ENCODE results near the gene GALNT17. TPM values are rescaled to one million over a fixed set of nuclear protein-coding genes. Genes with fewer than 3 reads are reported as not detected.

GALNT17 gene
- total RNA-seq, 1 donor from 2014 or later, result 1.7 TPM

- DNase-seq (ENCODE audit: low spot score), result no peak
These were observed 326.1 kb downstream of the GALNT17 start for GRCh38 chr7:71457846-71458590.

- no peak for DNase-seq (ENCODE audit: low spot score)
These were observed 327.2 kb downstream of the GALNT17 start for GRCh38 chr7:71459132-71459531.

- DNase-seq (ENCODE audit: low spot score), result no peak
These were observed 329.6 kb downstream of the GALNT17 start for GRCh38 chr7:71461572-71461971.

- DNase-seq (ENCODE audit: low spot score), result no peak
These were observed 333.8 kb downstream of the GALNT17 start for GRCh38 chr7:71465741-71466189.

GRCh38 chr7:71466448-71467145 is 334.7 kb downstream of the GALNT17 start:
- DNase-seq (ENCODE audit: low spot score), result no peak

GRCh38 chr7:71470326-71470725 is 338.4 kb downstream of the GALNT17 start:
- no peak for DNase-seq (ENCODE audit: low spot score)

GRCh38 chr7:71470830-71471229 is 338.9 kb downstream of the GALNT17 start:
- DNase-seq (ENCODE audit: low spot score), result no peak

DNA sequence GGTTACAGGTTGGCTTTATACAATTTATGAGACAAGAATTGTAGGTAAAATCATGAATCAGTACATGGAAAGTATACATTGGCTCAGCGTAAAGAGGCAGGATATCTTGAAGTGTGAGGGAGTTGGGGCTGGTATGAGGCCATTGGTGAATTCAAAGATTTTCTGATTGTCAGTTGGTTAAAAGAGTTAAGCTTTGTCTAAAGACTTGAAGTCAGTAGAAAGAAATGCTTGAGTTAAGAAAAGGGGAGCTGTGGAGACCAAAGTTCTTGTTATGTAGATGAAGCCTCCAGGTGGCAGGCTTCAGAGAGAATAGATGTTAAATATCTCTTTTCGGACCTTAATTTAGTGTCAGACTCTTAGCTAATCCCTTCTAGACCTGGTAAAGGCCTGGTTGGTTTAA is 341.0 kb downstream of the GALNT17 start:
- no peak for DNase-seq (ENCODE audit: low spot score)

GRCh38 chr7:71473366-71473967 is 341.5 kb downstream of the GALNT17 start:
- no peak for DNase-seq (ENCODE audit: low spot score)

GRCh38 chr7:71477441-71477840 is 345.5 kb downstream of the GALNT17 start:
- no peak for DNase-seq (ENCODE audit: low spot score)

- DNase-seq (ENCODE audit: low spot score), result no peak
These were observed 347.3 kb downstream of the GALNT17 start for GRCh38 chr7:71479231-71479630.

DNA sequence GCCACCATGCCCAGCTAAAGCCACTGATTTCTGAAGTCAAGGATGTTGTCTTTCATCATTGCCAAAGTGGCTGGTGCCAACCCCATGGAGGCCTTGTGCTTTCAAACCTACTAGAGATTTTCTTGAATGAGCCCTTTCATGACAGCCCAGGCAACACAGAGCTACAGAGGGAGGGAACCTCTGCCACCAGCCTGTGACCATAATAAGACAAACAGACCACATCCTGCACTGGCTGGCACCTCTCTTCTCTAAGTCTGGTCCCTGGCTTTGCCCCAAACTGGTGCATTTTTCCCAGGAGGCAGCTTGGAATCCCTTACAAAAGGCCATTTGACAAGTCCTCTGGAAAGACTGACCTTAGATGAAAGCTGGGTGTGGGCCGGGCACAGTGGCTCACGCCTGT is 348.8 kb downstream of the GALNT17 start:
- no peak for DNase-seq (ENCODE audit: low spot score)

DNA sequence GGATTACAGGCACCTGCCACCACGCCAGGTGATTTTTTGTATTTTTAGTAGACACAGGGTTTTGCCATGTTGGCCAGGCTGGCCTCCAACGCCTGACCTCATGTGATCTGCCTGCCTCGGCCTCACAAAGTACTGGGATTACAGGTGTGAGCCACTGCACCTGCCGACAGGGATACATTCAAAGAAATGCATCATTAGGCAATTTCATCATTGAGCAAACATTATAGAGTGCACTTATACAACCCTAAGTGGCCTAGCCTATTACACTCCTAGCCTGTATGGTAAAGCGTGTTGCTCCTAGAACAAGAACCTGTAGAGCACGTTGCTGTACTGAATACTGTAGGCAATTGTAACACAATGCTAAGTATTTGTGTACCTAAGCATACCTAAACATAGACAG is 350.3 kb downstream of the GALNT17 start:
- no peak for DNase-seq (ENCODE audit: low spot score)

DNA sequence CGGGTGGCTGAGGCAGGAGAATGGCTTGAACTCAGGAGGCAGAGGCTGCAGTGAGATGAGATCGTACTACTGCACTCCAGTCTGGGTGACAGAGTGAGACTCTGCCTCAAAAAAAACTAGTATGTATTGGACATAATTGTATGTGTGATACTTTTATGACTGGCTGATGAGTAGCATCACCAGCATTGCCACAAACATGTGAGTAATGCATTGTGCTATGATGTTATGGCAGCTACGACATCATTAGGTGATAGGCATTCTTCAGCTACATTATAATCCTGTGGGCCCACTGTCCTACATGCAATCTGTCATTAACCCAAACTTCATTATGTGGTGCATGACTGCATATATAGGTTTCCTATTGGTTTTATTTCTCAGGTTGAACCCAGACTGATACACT is 352.4 kb downstream of the GALNT17 start:
- no peak for DNase-seq (ENCODE audit: low spot score)

- DNase-seq (ENCODE audit: low spot score), result no peak
These were observed 353.6 kb downstream of the GALNT17 start for GRCh38 chr7:71485586-71485985.

- no peak for DNase-seq (ENCODE audit: low spot score)
These were observed 354.5 kb downstream of the GALNT17 start for GRCh38 chr7:71486414-71486813.

DNA sequence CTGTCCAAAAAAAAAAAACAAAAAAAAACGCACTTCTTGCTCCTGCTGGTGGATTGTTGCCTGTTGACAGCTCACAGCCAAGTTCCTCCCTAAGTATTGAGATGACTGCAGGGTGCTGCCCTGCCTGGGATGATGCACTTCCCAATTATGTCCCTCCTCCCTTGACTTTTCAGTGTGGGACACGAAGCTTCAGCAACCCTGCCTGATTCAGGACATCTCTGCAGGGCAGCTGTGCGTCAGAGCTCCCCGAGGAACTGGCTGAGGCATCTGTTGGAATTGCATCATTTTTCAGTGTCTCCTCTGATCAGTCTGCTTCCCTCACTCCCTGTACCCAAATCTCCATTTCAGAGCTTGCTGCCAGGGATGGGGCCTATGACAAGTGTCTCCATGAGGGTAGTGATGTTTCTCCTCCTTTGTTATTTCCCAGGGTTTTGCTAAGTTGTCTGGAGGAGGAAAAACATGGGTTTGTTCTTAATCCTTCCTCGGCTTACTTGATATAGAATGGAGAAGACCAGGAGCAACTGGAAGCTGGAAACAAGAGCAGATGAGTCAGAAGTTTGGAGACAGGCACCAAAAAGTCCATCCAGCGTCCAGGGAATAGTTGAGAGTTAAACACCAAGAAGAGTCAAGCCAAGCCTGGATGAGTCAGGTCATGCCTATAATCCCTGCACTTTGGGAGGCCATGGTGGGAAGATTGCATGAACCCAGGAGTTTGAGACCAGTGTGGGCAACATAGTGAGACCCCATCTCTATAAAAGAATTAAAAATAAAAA is 355.1 kb downstream of the GALNT17 start:
- DNase-seq (ENCODE audit: low spot score), result no peak

DNA sequence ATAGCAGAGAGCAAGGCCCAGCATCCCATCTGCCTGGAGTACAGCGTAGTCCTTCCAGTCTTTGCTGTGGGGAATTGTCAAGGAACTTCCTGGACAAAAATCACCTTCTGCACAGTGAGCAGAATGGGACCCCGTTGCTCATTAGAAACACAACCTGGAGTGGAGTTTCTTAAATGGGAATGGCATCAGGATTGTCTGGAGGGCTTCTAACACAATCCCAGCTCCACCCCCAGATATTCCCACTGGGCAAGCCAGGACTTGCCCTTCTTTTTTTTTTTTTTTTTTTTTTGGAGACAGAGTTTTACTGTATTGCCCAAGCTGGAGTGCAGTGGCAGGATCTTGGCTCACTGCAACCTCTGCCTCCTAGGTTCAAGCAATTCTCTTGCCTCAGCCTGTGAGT is 356.4 kb downstream of the GALNT17 start:
- no peak for DNase-seq (ENCODE audit: low spot score)

DNA sequence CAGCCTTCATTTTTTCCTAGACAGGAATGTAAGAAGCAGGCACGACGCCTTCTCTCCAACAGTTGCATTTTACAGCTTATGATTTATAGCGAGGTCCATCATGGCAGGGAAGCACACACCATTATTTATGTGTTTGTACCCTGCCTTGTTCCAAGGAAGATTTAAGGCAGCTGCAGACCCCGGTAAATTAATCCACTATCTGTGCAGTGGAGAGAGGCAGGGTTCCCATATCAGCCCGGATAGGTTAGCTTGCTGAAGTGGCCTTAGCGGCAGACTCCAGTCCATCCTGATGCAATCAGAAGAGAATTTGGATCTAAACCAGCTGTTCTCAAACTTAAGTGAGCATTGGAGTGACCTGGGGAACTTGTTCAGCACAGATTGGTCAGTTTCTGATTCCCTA is 359.4 kb downstream of the GALNT17 start:
- DNase-seq (ENCODE audit: low spot score), result no peak

- no peak for DNase-seq (ENCODE audit: low spot score)
These were observed 363.9 kb downstream of the GALNT17 start for GRCh38 chr7:71495828-71496227.

DNA sequence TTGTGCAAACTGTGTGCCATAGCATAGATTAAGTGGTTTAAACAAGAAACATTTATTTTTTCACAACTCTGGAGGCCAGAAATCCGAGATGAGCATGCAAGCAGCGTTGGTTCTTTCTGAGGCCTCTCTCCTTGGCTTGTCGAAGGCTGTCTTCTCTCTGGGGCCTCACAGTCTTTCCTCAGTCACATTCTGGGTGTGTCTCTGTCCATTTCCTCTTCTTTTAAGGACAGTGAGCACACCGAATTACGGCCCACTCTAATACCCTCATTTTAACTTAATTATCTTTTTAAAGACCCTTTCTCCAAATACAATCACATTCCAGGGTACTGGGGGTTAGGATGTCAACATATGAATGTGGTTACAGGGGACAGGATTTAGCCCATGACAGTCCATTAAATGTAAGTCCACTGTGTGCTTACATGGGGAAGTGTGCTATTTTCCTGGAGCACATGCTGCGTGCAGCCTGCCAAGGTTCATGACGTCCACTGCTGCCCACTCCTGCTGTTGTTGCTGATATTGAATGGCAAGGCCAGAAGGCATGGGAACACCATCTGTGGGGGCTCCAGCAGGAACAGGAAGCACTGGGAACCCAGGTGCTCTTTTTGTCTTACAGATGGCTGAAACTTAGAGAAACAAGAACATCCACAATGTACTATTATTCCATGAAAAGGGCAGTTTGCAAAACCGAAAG is 365.5 kb downstream of the GALNT17 start:
- DNase-seq (ENCODE audit: low spot score), result no peak

DNA sequence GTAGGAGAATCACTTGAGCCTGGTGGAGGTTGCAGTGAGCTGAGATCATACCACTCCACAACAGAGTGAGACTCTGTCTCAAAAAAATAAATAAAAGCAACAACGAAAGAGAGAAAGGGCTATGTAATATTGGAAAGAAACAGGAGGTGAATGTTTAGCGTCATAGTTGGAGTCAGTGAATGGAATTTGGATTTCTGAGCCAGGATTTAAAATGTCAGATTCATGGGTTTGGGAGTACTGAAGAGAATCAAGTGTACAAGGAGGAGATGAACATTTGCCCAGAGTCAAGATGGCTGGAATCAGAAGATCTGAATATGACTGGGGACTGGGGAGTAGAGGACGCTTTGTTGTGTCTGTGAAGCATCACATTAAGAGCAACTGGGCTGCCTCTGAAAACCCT is 366.4 kb downstream of the GALNT17 start:
- DNase-seq (ENCODE audit: low spot score), result no peak
